ENCODE measurements around the gene GPR137. TPM values are rescaled to one million over a fixed set of nuclear protein-coding genes. Genes with fewer than 3 reads are reported as not detected.
"Not testable (repeated sequence)": the region's sequence is repeated elsewhere in the genome, so short reads cannot be mapped to it uniquely, and the experiment has no call there.

GPR137 gene
- total RNA-seq, 1 experiment from 2014 or later, result 16.1 TPM

- Histone ChIP-seq H3K36me3 (no peaks in the 10 kb centered on the region), H3K27me3 (no peaks in the 10 kb centered on the region), H3K4me3 (peak overlapping the region; percentile 66), H3K27ac (no peak overlapping the region), H3K9me3 (replicated peaks) (no peaks in the 10 kb centered on the region), H3K4me1 (0 out of 2 replicates have a peak, but pooled peaks cover 3% of the 10 kb centered on the region)
- no peak for DNase-seq
These were observed 20.9 kb downstream of the GPR137 start for GRCh38 chr11:64306563-64306875.

GRCh38 chr11:64306876-64307622, 21.4 kb downstream of the GPR137 start:
- no peaks in the 10 kb centered on the region for H3K9me3 ChIP-seq (replicated peaks)
- H3K27me3 ChIP-seq, result no peaks in the 10 kb centered on the region
- no peak overlapping the region for H3K27ac ChIP-seq
- H3K4me3 ChIP-seq, result peak overlapping the region; percentile 66
- H3K36me3 ChIP-seq, result no peaks in the 10 kb centered on the region
- DNase-seq, result no peak
- 0 out of 2 replicates have a peak, but pooled peaks cover 3% of the 10 kb centered on the region for H3K4me1 ChIP-seq

- H3K4me3 ChIP-seq; H3K36me3 ChIP-seq; H3K27me3 ChIP-seq; H3K27ac ChIP-seq; DNase-seq; H3K4me1 ChIP-seq; H3K9me3 ChIP-seq (replicated peaks): not testable (repeated sequence)
These were observed 22.1 kb downstream of the GPR137 start for GRCh38 chr11:64307795-64308194.

GRCh38 chr11:64312947-64313346, 27.3 kb downstream of the GPR137 start:
- Histone ChIP-seq H3K27ac (no peak overlapping the region), H3K4me3 (no peak overlapping the region)

GRCh38 chr11:64313491-64314145, 28.0 kb downstream of the GPR137 start:
- Histone ChIP-seq H3K4me3 (no peak overlapping the region), H3K27ac (no peak overlapping the region), H3K36me3 (peaks cover 2% of the 10 kb centered on the region; the same call in 1 of the 2 replicates), H3K4me1 (no peaks in the 10 kb centered on the region), H3K27me3 (no peaks in the 10 kb centered on the region), H3K9me3 (replicated peaks) (no peaks in the 10 kb centered on the region)
- no peak for DNase-seq

More at GRCh38 chr11:64312947-64313346, 27.3 kb downstream of the GPR137 start:
- peaks cover 2% of the 10 kb centered on the region; the same call in 1 of the 2 replicates for H3K36me3 ChIP-seq
- no peak for DNase-seq
- H3K9me3 ChIP-seq (replicated peaks), result no peaks in the 10 kb centered on the region
- no peaks in the 10 kb centered on the region for H3K27me3 ChIP-seq
- no peaks in the 10 kb centered on the region for H3K4me1 ChIP-seq

GRCh38 chr11:64314146-64314804, 28.6 kb downstream of the GPR137 start:
- Histone ChIP-seq H3K36me3 (peaks cover 2% of the 10 kb centered on the region; the same call in 1 of the 2 replicates), H3K9me3 (replicated peaks) (no peaks in the 10 kb centered on the region), H3K27ac (no peak overlapping the region), H3K4me1 (no peaks in the 10 kb centered on the region), H3K4me3 (no peak overlapping the region), H3K27me3 (no peaks in the 10 kb centered on the region)
- DNase-seq, result no peak

GRCh38 chr11:64314805-64315561, 29.3 kb downstream of the GPR137 start:
- DNase-seq, result no peak
- no peaks in the 10 kb centered on the region for H3K9me3 ChIP-seq (replicated peaks)
- H3K27me3 ChIP-seq, result no peaks in the 10 kb centered on the region
- H3K4me1 ChIP-seq, result no peaks in the 10 kb centered on the region
- no peak overlapping the region for H3K4me3 ChIP-seq
- no peak overlapping the region for H3K27ac ChIP-seq
- peaks cover 2% of the 10 kb centered on the region; the same call in 1 of the 2 replicates for H3K36me3 ChIP-seq

- not testable (repeated sequence) for H3K27ac ChIP-seq; H3K27me3 ChIP-seq; H3K36me3 ChIP-seq; H3K4me1 ChIP-seq; DNase-seq; H3K9me3 ChIP-seq (replicated peaks); H3K4me3 ChIP-seq
These were observed 30.2 kb downstream of the GPR137 start for GRCh38 chr11:64315667-64316526.

- Histone ChIP-seq H3K27ac (peak overlapping the region; percentile 71), H3K27me3 (no peaks in the 10 kb centered on the region), H3K4me3 (peak overlapping the region; percentile 68), H3K36me3 (peaks cover 2% of the 10 kb centered on the region; the same call in 1 of the 2 replicates), H3K9me3 (replicated peaks) (no peaks in the 10 kb centered on the region), H3K4me1 (no peaks in the 10 kb centered on the region)
- DNase-seq, result no peak
These were observed 31.1 kb downstream of the GPR137 start for GRCh38 chr11:64316672-64317324.

- peak; percentile 94 to 95 for DNase-seq
- Histone ChIP-seq H3K27ac (peak within 1 kb of the TSS; percentile 71), H3K4me3 (peak within 1 kb of the TSS; percentile 68)
These were observed 31.8 kb downstream of the GPR137 start, which contains the start of gene TRMT112 for GRCh38 chr11:64317325-64317960. TRMT112 (minus strand) TSS chr11:64317559; CDS start chr11:64317526, 33 bp downstream.

GRCh38 chr11:64317961-64318765, 32.5 kb downstream of the GPR137 start, which contains the start of gene PRDX5:
PRDX5 (plus strand) TSS chr11:64318121; CDS start chr11:64318216, 95 bp downstream.
- peak within 1 kb of the TSS; percentile 71 for H3K27ac ChIP-seq
- peak; percentile 95 for DNase-seq
- H3K4me3 ChIP-seq, result peak within 1 kb of the TSS; percentile 68
- H3K36me3 ChIP-seq, result peaks cover 2% of the 10 kb centered on the region; the same call in 1 of the 2 replicates
- H3K4me1 ChIP-seq, result no peaks in the 10 kb centered on the region
- no peaks in the 10 kb centered on the region for H3K9me3 ChIP-seq (replicated peaks)
- no peaks in the 10 kb centered on the region for H3K27me3 ChIP-seq

More at GRCh38 chr11:64317325-64317960, 31.8 kb downstream of the GPR137 start, which contains the start of gene TRMT112:
- Histone ChIP-seq H3K36me3 (peaks cover 2% of the 10 kb centered on the region; the same call in 1 of the 2 replicates), H3K9me3 (replicated peaks) (no peaks in the 10 kb centered on the region), H3K27me3 (no peaks in the 10 kb centered on the region), H3K4me1 (no peaks in the 10 kb centered on the region)
